ENCODE results near the gene NFKBIB. TPM values are rescaled to one million over a fixed set of nuclear protein-coding genes. Genes with fewer than 3 reads are reported as not detected.
"Not testable (repeated sequence)": the region's sequence is repeated elsewhere in the genome, so short reads cannot be mapped to it uniquely, and the experiment has no call there.

The NFKBIB gene
- total RNA-seq, 1 experiment from 2014 or later = 33.8 TPM

GRCh38 chr19:38870612-38871011 lies 29.2 kb upstream of the NFKBIB start:
- no CpG with 5 or more reads among the region's 19 CpGs for WGBS (ENCODE audit: extremely low coverage, insufficient read length, low lambda C conversion rate)
- no peak overlapping the region for H3K27ac Mint-ChIP-seq

DNA sequence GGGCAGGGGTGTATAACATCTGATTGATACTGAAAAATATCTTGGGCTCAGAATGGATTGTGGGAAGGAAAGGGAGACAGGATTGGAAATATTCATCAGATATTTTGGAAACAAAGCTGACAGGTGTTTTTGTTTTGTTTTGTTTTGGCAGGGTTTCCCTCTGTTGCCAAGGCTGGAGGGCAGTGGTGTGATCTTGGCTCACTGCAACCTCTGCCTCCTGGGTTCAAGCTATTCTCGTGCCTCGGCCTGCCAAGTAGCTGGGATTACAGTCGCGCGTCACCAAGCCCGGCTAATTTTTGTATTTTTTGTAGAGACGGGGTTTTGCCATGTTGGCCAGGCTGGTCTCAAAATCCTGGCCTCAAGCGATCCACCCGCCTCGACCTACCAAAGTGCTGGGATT lies 26.4 kb upstream of the NFKBIB start:
- not testable (repeated sequence) for H4K8ac ChIP-seq (replicated peaks; ENCODE audit: insufficient read length, low read depth, low read length); H3K9me3 Mint-ChIP-seq; H3K79me2 ChIP-seq (ENCODE audit: insufficient read depth, low read length); H3K4me1 ChIP-seq (ENCODE audit: insufficient read depth, low read length); H3K9me3 ChIP-seq (ENCODE audit: control insufficient read depth, low read depth, low read length); H3K4me2 ChIP-seq (ENCODE audit: insufficient read depth, insufficient read length, low read length); H3K23me2 ChIP-seq (ENCODE audit: insufficient read length, low read depth, low read length, poor library complexity, severe bottlenecking); H3K9ac ChIP-seq (ENCODE audit: extremely low read depth, insufficient read length, low read length); H2BK12ac ChIP-seq (ENCODE audit: insufficient read length, low read depth, low read length); DNase-seq; H3K56ac ChIP-seq (ENCODE audit: insufficient read length, low read depth, low read length); H2AK5ac ChIP-seq (ENCODE audit: insufficient read length, low read length); H2BK5ac ChIP-seq (ENCODE audit: insufficient read length, low read length); H3T11ph ChIP-seq (ENCODE audit: low read length); H3K36me3 Mint-ChIP-seq (ENCODE audit: insufficient read depth in 1 of 3, low read depth in 3 of 3); H4K5ac ChIP-seq (ENCODE audit: insufficient read length, low read depth, low read length); H3K18ac ChIP-seq (ENCODE audit: insufficient read length, low read depth, low read length); H2BK120ac ChIP-seq (ENCODE audit: low read depth, low read length, poor library complexity, severe bottlenecking); H3K27ac ChIP-seq (ENCODE audit: insufficient read length, low read depth, low read length); H3K4ac ChIP-seq (ENCODE audit: low read depth, low read length); H2AFZ ChIP-seq (ENCODE audit: low read length); H3K4me3 Mint-ChIP-seq; H2BK15ac ChIP-seq (ENCODE audit: low read depth, low read length); H4K20me1 ChIP-seq (ENCODE audit: control insufficient read depth, insufficient read depth, insufficient read length); H2BK20ac ChIP-seq (ENCODE audit: low read depth, low read length, poor library complexity, severe bottlenecking); H3K23ac ChIP-seq (ENCODE audit: insufficient read length, low read depth, low read length); H3K14ac ChIP-seq (ENCODE audit: insufficient read depth, low read length); H3K27me3 ChIP-seq (ENCODE audit: insufficient read depth, low read length); H3K79me1 ChIP-seq (ENCODE audit: insufficient read depth, low read depth, low read length, poor library complexity, severe bottlenecking); H4K91ac ChIP-seq (ENCODE audit: insufficient read length, low read depth, low read length)
- WGBS (ENCODE audit: extremely low coverage, insufficient read length, low lambda C conversion rate) = no CpG with 5 or more reads among the region's 10 CpGs
- Mint-ChIP-seq H3K27me3 (ENCODE audit: low read depth) (peaks cover 10% of the 10 kb centered on the region), H3K4me1 (peaks cover 20 to 23% of the 10 kb centered on the region in 2 experiments), H3K27ac (peak overlapping the region in 1 of 3 experiments; percentile 8; a peak in 1 of 7 replicates)

More at GRCh38 chr19:38870612-38871011, 29.2 kb upstream of the NFKBIB start:
- H3T11ph ChIP-seq (ENCODE audit: low read length) = no peak overlapping the region
- H3K4me1 ChIP-seq (ENCODE audit: insufficient read depth, low read length) = no peaks in the 10 kb centered on the region; the same call in 1 of the 2 replicates
- no peak overlapping the region for H3K56ac ChIP-seq (ENCODE audit: insufficient read length, low read depth, low read length)
- H2AFZ ChIP-seq (ENCODE audit: low read length) = no peak overlapping the region
- no peaks in the 10 kb centered on the region for H4K20me1 ChIP-seq (ENCODE audit: control insufficient read depth, insufficient read depth, insufficient read length)
- Mint-ChIP-seq H3K4me1 (peaks cover 11 to 19% of the 10 kb centered on the region in 2 experiments), H3K27me3 (ENCODE audit: low read depth) (peaks cover 10% of the 10 kb centered on the region), H3K4me3 (peak overlapping the region; percentile 36 to 64; a peak in 4 of 5 replicates), H3K36me3 (ENCODE audit: insufficient read depth in 1 of 3, low read depth in 3 of 3) (no peaks in the 10 kb centered on the region), H3K9me3 (no peaks in the 10 kb centered on the region)
- H2BK12ac ChIP-seq (ENCODE audit: insufficient read length, low read depth, low read length) = no peak overlapping the region
- H3K23ac ChIP-seq (ENCODE audit: insufficient read length, low read depth, low read length) = no peak overlapping the region
- no peak overlapping the region for H2BK5ac ChIP-seq (ENCODE audit: insufficient read length, low read length)
- H3K79me2 ChIP-seq (ENCODE audit: insufficient read depth, low read length) = no peaks in the 10 kb centered on the region
- no peak overlapping the region for H4K91ac ChIP-seq (ENCODE audit: insufficient read length, low read depth, low read length)
- H2BK15ac ChIP-seq (ENCODE audit: low read depth, low read length) = no peak overlapping the region
- TF ChIP-seq, protein P1, sequence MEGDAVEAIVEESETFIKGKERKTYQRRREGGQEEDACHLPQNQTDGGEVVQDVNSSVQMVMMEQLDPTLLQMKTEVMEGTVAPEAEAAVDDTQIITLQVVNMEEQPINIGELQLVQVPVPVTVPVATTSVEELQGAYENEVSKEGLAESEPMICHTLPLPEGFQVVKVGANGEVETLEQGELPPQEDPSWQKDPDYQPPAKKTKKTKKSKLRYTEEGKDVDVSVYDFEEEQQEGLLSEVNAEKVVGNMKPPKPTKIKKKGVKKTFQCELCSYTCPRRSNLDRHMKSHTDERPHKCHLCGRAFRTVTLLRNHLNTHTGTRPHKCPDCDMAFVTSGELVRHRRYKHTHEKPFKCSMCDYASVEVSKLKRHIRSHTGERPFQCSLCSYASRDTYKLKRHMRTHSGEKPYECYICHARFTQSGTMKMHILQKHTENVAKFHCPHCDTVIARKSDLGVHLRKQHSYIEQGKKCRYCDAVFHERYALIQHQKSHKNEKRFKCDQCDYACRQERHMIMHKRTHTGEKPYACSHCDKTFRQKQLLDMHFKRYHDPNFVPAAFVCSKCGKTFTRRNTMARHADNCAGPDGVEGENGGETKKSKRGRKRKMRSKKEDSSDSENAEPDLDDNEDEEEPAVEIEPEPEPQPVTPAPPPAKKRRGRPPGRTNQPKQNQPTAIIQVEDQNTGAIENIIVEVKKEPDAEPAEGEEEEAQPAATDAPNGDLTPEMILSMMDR (conservative IDR thresholded peaks at IDR 0.05) = no peak
- no peak overlapping the region for H4K5ac ChIP-seq (ENCODE audit: insufficient read length, low read depth, low read length)
- no peak overlapping the region for H2BK120ac ChIP-seq (ENCODE audit: low read depth, low read length, poor library complexity, severe bottlenecking)
- no peak overlapping the region for H4K8ac ChIP-seq (replicated peaks; ENCODE audit: insufficient read length, low read depth, low read length)
- H2BK20ac ChIP-seq (ENCODE audit: low read depth, low read length, poor library complexity, severe bottlenecking) = no peak overlapping the region
- no peak overlapping the region for H3K18ac ChIP-seq (ENCODE audit: insufficient read length, low read depth, low read length)
- no peaks in the 10 kb centered on the region for H3K9me3 ChIP-seq (ENCODE audit: control insufficient read depth, low read depth, low read length)
- DNase-seq = no peak
- no peaks in the 10 kb centered on the region for H3K79me1 ChIP-seq (ENCODE audit: insufficient read depth, low read depth, low read length, poor library complexity, severe bottlenecking)
- no peaks in the 10 kb centered on the region for H3K23me2 ChIP-seq (ENCODE audit: insufficient read length, low read depth, low read length, poor library complexity, severe bottlenecking)
- peaks cover under 1% of the 10 kb centered on the region for H3K27me3 ChIP-seq (ENCODE audit: insufficient read depth, low read length)
- H3K27ac ChIP-seq (ENCODE audit: insufficient read length, low read depth, low read length) = no peak overlapping the region
- H3K4ac ChIP-seq (ENCODE audit: low read depth, low read length) = no peak overlapping the region
- peak overlapping the region; percentile 20 for H3K4me2 ChIP-seq (ENCODE audit: insufficient read depth, insufficient read length, low read length)
- H2AK5ac ChIP-seq (ENCODE audit: insufficient read length, low read length) = no peak overlapping the region
- H3K14ac ChIP-seq (ENCODE audit: insufficient read depth, low read length) = no peak overlapping the region
- no peak overlapping the region for H3K9ac ChIP-seq (ENCODE audit: extremely low read depth, insufficient read length, low read length)
